Neural progenitor cell (in vitro differentiated cells): ENCODE measurements around the gene COTL1. TPM values are rescaled to one million over a fixed set of nuclear protein-coding genes. Genes with fewer than 3 reads are reported as not detected.
"Not testable (repeated sequence)": the region's sequence is repeated elsewhere in the genome, so short reads cannot be mapped to it uniquely, and the experiment has no call there.

Experiments used
- DNase-seq: peaks from one replicate; pipeline ENCODE4 v3.0.0-alpha.2; 2016; ENCODE audit warnings: low spot score
- H2AFZ ChIP-seq: fragments of 200-600 bp; sonication (generic); replicated peaks from 2 replicates; pipeline ENCODE4 v1.6.1; 2016; ENCODE audit warnings: antibody characterized with exemption
- H3F3A ChIP-seq: fragments of 200-600 bp; sonication (generic); 2 replicates; pipeline ENCODE4 v1.6.1; 2016; ENCODE audit warnings: antibody characterized with exemption, low read depth
- H3K27ac ChIP-seq: fragments of 200-600 bp; sonication (generic); 2 replicates; pipeline ENCODE4 v1.5.1; 2016; ENCODE audit warnings: mild to moderate bottlenecking
- H3K27me3 ChIP-seq: fragments of 200-600 bp; sonication (generic); 2 replicates; pipeline ENCODE4 v1.6.1; 2016; ENCODE audit warnings: mild to moderate bottlenecking, moderate library complexity
- H3K36me3 ChIP-seq: fragments of 200-600 bp; sonication (generic); 2 replicates; pipeline ENCODE4 v1.5.1; 2016
- H3K4me1 ChIP-seq: fragments of 200-600 bp; sonication (generic); 2 replicates; pipeline ENCODE4 v1.6.1; 2016; ENCODE audit warnings: mixed run types
- H3K4me2 ChIP-seq: fragments of 200-600 bp; sonication (generic); 2 replicates; pipeline ENCODE4 v1.6.1; 2016
- H3K4me3 ChIP-seq: fragments of 200-600 bp; sonication (generic); 2 replicates; pipeline ENCODE4 v1.5.1; 2016
- H3K79me2 ChIP-seq: fragments of 200-600 bp; sonication (generic); 2 replicates; pipeline ENCODE4 v1.6.1; 2016; ENCODE audit warnings: low read depth
- H3K9ac ChIP-seq: fragments of 200-600 bp; sonication (generic); 2 replicates; pipeline ENCODE4 v1.6.1; 2016
- H3K9me3 ChIP-seq: fragments of 200-600 bp; sonication (generic); 2 replicates; pipeline ENCODE4 v1.5.1; 2016; ENCODE audit warnings: low read depth
- H4K20me1 ChIP-seq: fragments of 200-600 bp; sonication (generic); 2 replicates; pipeline ENCODE4 v1.6.1; 2016; ENCODE audit warnings: low read depth
- H3K27ac Mint-ChIP-seq: 3 replicates; pipeline ENCODE4 v1.8.0; 2021; ENCODE audit warnings: mixed read lengths
- H3K27me3 Mint-ChIP-seq: 2 replicates; pipeline ENCODE4 v1.8.0; 2022; ENCODE audit warnings: low read depth, mild to moderate bottlenecking, inconsistent platforms, moderate library complexity, mixed read lengths; ENCODE audit not compliant: insufficient read depth
- H3K36me3 Mint-ChIP-seq: 3 replicates; pipeline ENCODE4 v1.8.0; 2021; ENCODE audit warnings: mixed read lengths
- H3K4me1 Mint-ChIP-seq: 3 replicates; pipeline ENCODE4 v1.8.0; 2021; ENCODE audit warnings: mixed read lengths
- H3K4me3 Mint-ChIP-seq: 3 replicates; pipeline ENCODE4 v1.8.0; 2021; ENCODE audit warnings: mild to moderate bottlenecking, moderate library complexity, mixed read lengths
- H3K9me3 Mint-ChIP-seq: 3 replicates; pipeline ENCODE4 v1.8.0; 2020; ENCODE audit warnings: mixed read lengths
- CTCF ChIP-seq: fragments of 200-600 bp; sonication (generic); IDR thresholded peaks from 2 replicates; pipeline ENCODE4 v1.5.1; 2017; ENCODE audit warnings: antibody characterized with exemption, mild to moderate bottlenecking
- EZH2 ChIP-seq: fragments of 200-600 bp; sonication (generic); IDR thresholded peaks from 2 replicates; pipeline ENCODE4 v1.6.1; 2017; ENCODE audit warnings: antibody characterized with exemption, mild to moderate bottlenecking, moderate library complexity
- EZH2phosphoT487 ChIP-seq: fragments of 200-600 bp; sonication (generic); IDR thresholded peaks from 2 replicates; pipeline ENCODE4 v1.6.1; 2017; ENCODE audit warnings: antibody characterized with exemption
- total RNA-seq: library from RNA; depleted of rRNA; stranded (reverse); fragments of >200 nt; gene quantifications from 2 replicates; pipeline ENCODE4 v1.2.3, GENCODE V29; 2015; ENCODE audit warnings: low replicate concordance

COTL1 gene
- total RNA-seq, 1 donor from 2014 or later, result 46.9 TPM

- peaks cover 29% of the 10 kb centered on the region for H3K9me3 Mint-ChIP-seq
- H3K4me3 ChIP-seq, result no peak overlapping the region
- H3K36me3 Mint-ChIP-seq, result peaks cover 12% of the 10 kb centered on the region
- H3K9ac ChIP-seq, result no peak overlapping the region
- no peak for DNase-seq
- H2AFZ ChIP-seq, result no peak overlapping the region
- H3K4me2 ChIP-seq, result peak overlapping the region; percentile 48
- H3K27me3 Mint-ChIP-seq, result peaks cover 17% of the 10 kb centered on the region
- TF ChIP-seq EZH2phosphoT487, result no peak
- TF ChIP-seq EZH2, result no peak
- TF ChIP-seq CTCF, result no peak
- peaks cover 60% of the 10 kb centered on the region for H3K4me1 Mint-ChIP-seq
- no peaks in the 10 kb centered on the region for H4K20me1 ChIP-seq
- H3K27ac Mint-ChIP-seq, result peak overlapping the region; percentile 93
- no peaks in the 10 kb centered on the region for H3K9me3 ChIP-seq
- peaks cover 42% of the 10 kb centered on the region for H3F3A ChIP-seq
- no peaks in the 10 kb centered on the region for H3K79me2 ChIP-seq
- H3K36me3 ChIP-seq, result no peaks in the 10 kb centered on the region
- no peaks in the 10 kb centered on the region for H3K27me3 ChIP-seq
- H3K4me3 Mint-ChIP-seq, result peak overlapping the region; percentile 16
- peaks cover 30% of the 10 kb centered on the region for H3K4me1 ChIP-seq
- peak overlapping the region; percentile 89 for H3K27ac ChIP-seq
These were observed 90.2 kb downstream of the COTL1 start for GRCh38 chr16:84527532-84528269.

- no peaks in the 10 kb centered on the region for H3K36me3 ChIP-seq
- peak overlapping the region; percentile 48 for H3K4me2 ChIP-seq
- no peaks in the 10 kb centered on the region for H3K9me3 ChIP-seq
- no peak overlapping the region for H3K4me3 ChIP-seq
- peak overlapping the region; percentile 88 for H2AFZ ChIP-seq
- no peak overlapping the region for H3K9ac ChIP-seq
- no peaks in the 10 kb centered on the region for H3K79me2 ChIP-seq
- peaks cover 53% of the 10 kb centered on the region for H3K4me1 Mint-ChIP-seq
- peaks cover 32% of the 10 kb centered on the region for H3K9me3 Mint-ChIP-seq
- H3K27me3 ChIP-seq, result no peaks in the 10 kb centered on the region
- H3F3A ChIP-seq, result peaks cover 35% of the 10 kb centered on the region
- H3K36me3 Mint-ChIP-seq, result peaks cover 12% of the 10 kb centered on the region
- peaks cover 23% of the 10 kb centered on the region for H3K4me1 ChIP-seq
- TF ChIP-seq EZH2phosphoT487 (no peak), CTCF (peak; percentile 7), EZH2 (no peak)
- H3K27ac ChIP-seq, result peak overlapping the region; percentile 89
- H3K27ac Mint-ChIP-seq, result peak overlapping the region; percentile 93
- peak; percentile 80 for DNase-seq
- H3K27me3 Mint-ChIP-seq, result peaks cover 15% of the 10 kb centered on the region
- peak overlapping the region; percentile 64 for H3K4me3 Mint-ChIP-seq
- no peaks in the 10 kb centered on the region for H4K20me1 ChIP-seq
These were observed 90.9 kb downstream of the COTL1 start for GRCh38 chr16:84526794-84527531.

- H3K4me3 Mint-ChIP-seq, result not testable (repeated sequence)
These were observed 92.8 kb downstream of the COTL1 start for GRCh38 chr16:84524941-84525581.

More at GRCh38 chr16:84524941-84525581, 92.8 kb downstream of the COTL1 start:
- peaks cover 23% of the 10 kb centered on the region for H3K9me3 Mint-ChIP-seq
- H3K4me1 ChIP-seq, result peaks cover 29% of the 10 kb centered on the region
- not testable (repeated sequence) for H3K36me3 Mint-ChIP-seq, H3K27me3 Mint-ChIP-seq, H3K27ac ChIP-seq, H4K20me1 ChIP-seq, DNase-seq, H3K4me3 ChIP-seq, H2AFZ ChIP-seq, H3K9ac ChIP-seq, H3K79me2 ChIP-seq, H3K27me3 ChIP-seq, H3K4me2 ChIP-seq, H3K36me3 ChIP-seq, H3K9me3 ChIP-seq
- peaks cover 53% of the 10 kb centered on the region for H3K4me1 Mint-ChIP-seq
- H3K27ac Mint-ChIP-seq, result peak overlapping the region; percentile 93
- H3F3A ChIP-seq, result peaks cover 24% of the 10 kb centered on the region
